HG03439 (cell line): ENCODE results near the gene ATP1A4.
"Not testable (repeated sequence)": the region's sequence is repeated elsewhere in the genome, so short reads cannot be mapped to it uniquely, and the experiment has no call there.

Experiments
- ATAC-seq: cut with Tn5 transposase; IDR thresholded peaks from one replicate; pipeline ENCODE4 v1.9.1; 2021; ENCODE audit warnings: mild to moderate bottlenecking, moderate library complexity; ENCODE audit not compliant: unreplicated experiment

The ATP1A4 gene

DNA sequence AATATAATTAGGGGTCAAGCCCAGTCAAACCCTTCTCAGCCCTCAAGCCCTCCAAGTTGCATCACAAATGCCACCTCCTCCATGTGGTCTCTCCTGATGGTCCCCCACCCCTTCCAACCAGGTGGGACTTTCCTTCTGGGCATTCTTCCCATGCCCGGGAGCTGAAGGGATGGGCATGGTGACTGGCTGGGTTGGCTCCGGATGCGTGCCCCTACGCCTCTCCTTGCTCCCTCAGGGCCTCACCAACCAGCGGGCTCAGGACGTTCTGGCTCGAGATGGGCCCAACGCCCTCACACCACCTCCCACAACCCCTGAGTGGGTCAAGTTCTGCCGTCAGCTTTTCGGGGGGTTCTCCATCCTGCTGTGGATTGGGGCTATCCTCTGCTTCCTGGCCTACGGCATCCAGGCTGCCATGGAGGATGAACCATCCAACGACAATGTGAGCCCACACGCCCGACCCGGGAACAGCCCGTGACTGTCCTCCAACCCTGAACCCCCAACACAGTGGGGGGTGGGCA, 28.4 kb upstream of the ATP1A4 start:
- no peak for ATAC-seq

DNA sequence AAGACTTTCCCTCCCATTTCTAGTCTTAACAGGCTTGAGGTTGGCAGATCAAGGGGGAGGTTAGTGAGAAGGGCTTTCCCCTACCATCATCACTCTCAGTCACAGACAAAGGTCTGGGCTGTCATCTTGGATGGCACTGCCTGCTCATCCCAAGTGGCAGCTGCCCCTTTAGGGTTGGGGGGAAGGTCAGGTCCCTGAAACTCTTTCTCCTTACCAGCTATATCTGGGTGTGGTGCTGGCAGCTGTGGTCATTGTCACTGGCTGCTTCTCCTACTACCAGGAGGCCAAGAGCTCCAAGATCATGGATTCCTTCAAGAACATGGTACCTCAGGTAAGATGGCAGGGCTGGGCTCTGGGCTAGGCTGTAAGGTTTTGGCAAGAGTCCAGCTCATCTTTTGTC, 27.7 kb upstream of the ATP1A4 start:
- ATAC-seq, result no peak

DNA sequence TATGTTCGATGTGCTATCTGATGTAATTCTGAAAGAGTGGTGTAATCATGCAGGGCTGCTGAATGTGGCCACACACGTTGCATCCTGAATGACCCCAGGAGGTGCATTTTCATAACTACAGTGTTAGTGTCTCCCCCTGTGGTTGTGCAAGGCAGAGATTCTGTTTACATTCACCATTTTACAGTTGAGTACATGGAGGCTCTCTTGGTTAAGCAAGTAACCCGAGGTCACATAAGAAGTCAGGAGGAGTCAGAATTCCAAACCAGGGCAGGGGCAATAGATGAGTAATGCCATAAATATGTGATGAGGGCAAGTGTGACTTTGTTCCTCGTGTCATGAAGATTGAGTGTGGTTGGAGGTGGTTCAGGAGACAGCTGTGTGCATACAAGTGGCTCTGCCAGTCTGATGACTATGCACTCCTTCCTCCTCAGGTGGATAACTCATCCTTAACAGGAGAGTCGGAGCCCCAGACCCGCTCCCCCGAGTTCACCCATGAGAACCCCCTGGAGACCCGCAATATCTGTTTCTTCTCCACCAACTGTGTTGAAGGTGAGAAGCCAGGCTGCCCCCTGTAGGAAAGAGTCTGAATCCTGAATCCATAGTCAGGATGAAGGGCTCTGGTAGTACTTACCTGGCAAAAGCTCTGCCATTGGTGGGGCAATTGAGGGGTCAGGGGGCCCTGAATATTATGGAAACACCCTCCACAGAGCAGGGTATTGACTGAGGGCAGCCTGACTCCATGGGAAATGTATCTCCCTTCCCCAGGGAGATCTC, 26.5 kb upstream of the ATP1A4 start:
- no peak for ATAC-seq

DNA sequence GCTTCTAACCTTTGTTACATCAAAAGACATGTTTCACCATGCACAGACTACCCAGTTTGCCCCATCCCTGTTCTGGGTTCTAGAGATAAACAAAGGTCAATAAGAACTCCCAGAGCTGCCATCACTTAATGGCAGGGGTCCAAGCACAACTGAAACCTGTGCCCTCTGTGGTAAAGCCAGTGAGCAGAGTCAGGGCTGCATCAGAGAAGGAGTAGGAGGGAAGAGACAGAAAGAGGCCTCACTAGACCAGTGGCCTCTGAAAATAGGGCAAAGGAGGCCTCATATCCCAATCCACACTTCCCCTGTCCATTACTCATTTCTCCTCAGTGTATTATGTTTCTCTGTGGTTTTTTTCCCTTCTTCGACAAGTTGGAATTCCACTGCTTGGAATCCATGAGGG, 25.7 kb upstream of the ATP1A4 start:
- no peak for ATAC-seq

- not testable (repeated sequence) for ATAC-seq
Measured at GRCh38 chr1:160126342-160126741, 25.1 kb upstream of the ATP1A4 start.

GRCh38 chr1:160127381-160127780, 24.0 kb upstream of the ATP1A4 start:
- no peak for ATAC-seq

DNA sequence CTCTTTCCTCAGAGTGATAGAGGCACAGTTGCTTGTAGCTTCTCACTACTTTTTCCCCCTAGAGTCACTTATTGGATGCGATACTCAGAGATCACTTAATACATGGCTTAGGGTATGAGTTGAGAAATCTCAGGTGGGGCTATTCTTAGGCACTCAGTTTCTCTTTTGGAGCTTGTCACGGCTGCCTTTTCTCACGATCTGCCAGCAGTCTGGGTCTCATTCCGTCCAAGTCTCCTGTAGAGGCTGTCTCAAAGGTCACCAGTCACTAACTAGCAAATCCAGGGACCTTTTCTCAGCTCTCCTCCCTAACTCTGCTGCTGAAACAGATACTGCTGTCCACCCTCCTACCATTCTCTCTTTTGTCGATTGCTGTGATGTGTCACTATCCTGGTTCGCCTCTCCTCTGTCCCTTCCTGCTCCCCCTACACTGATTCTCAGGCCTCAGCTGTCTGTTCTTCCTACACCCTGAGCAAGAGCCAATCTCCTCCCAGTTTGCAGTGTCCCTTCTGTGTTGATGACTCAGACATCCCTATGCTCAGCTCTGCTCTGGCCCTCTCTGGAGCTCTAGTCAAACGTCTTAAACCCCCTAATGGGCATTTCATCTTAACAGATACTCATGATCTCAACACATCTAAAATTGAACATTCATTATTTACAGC, 23.4 kb upstream of the ATP1A4 start:
- ATAC-seq, result no peak

GRCh38 chr1:160128636-160129035, 22.8 kb upstream of the ATP1A4 start:
- ATAC-seq, result no peak

DNA sequence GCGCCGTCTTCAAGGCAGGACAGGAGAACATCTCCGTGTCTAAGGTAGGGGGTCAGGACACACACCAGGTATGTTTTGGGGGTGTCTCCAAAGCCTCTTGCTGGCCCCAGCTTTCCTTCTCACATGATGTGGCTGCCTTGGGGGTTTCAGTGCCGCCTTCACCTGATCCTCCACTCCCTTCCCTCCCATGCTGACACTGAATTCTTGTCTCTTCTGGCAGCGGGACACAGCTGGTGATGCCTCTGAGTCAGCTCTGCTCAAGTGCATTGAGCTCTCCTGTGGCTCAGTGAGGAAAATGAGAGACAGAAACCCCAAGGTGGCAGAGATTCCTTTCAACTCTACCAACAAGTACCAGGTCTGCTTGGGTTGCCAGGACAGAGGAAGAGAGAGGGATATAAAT, 22.4 kb upstream of the ATP1A4 start:
- ATAC-seq, result no peak

DNA sequence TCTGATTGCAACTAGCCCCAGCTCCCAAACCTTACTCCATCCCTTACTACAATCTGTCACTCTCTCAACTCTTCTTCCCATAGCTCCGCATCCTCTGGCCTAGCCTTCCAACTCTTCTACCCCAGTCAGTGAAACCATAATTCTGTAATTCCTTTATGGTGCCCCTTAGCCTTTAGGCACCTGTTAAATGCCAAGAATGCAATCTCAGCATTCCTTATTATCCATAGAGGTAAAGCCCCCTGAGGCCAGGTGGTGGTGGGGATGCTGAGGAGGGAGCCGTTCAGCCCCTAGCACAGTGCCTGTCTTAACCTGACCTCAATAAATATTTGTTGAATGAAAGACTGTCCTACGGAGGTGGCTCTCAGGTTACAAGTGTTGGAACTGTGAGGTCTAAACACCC, 21.8 kb upstream of the ATP1A4 start:
- ATAC-seq, result no peak

- ATAC-seq, result no peak
Measured at GRCh38 chr1:160129966-160130365, 21.4 kb upstream of the ATP1A4 start.

GRCh38 chr1:160130486-160130885, 20.9 kb upstream of the ATP1A4 start:
- ATAC-seq, result no peak

- no peak for ATAC-seq
Measured at GRCh38 chr1:160130939-160131338, 20.5 kb upstream of the ATP1A4 start.

DNA sequence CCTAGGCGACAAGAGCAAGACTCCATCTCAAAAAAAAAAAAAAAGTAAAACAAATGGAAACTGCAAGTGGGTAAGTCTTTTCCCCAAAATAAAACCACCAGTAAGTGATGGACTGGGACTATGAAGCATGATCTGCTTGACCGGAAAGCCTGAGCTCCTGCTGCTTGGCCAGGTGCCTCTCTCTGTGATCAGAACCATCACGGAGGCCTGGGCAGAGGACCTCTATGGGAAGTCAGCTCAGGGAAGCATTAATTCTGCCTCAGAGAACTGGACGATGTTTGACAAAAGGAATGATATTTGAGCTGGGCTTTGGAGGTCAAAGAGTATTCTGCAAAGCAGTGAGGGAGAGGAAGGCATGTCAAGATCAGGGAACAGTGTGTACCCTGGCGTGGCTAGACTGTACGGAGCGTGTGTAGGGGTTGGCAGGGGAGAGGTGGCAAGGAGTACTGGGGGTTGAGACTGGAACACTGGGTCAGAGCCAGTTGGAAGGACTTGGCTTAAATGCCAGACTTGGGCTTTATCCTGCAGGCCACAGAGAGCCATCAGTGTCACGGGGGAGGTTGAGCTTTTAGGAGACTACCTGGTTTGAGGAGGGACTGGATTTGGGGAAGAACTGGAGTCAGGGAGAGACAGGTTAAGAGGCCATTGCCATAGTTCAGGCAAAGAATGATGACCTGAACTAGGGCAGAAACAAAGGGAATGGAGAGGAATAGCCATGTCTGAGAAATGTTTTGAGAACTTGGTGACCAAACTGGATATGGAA, 19.4 kb upstream of the ATP1A4 start:
- no peak for ATAC-seq

DNA sequence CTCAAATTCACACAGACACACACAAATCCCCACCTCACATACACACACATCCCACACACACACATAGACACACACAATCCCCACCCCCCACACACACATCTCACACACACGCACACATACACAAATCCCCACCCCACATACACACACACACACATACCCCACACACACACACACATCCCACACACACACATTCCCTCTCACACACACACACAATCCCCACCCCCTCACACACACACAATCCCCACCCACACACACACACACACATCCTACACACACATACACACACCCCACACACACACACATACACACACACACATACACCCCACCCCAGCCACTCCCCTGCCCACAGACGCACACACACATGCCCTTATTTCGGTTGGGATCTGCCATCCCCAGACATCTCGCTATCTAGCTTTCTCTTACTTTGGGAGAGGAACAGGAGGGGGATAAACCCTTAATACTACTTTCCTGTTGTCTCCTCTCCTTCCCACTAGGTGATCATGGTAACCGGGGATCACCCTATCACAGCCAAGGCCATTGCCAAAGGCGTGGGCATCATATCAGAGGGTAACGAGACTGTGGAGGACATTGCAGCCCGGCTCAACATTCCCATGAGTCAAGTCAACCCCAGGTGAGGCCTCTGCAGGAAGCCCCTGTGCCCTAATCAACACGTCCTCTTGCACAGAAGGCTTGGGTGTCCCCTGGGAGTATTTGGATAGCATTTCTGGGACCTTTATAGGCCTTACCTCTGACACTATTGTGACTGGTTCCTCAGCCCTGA, 17.2 kb upstream of the ATP1A4 start:
- no peak for ATAC-seq

- ATAC-seq, result no peak
Measured at GRCh38 chr1:160134791-160135572, 16.4 kb upstream of the ATP1A4 start.

DNA sequence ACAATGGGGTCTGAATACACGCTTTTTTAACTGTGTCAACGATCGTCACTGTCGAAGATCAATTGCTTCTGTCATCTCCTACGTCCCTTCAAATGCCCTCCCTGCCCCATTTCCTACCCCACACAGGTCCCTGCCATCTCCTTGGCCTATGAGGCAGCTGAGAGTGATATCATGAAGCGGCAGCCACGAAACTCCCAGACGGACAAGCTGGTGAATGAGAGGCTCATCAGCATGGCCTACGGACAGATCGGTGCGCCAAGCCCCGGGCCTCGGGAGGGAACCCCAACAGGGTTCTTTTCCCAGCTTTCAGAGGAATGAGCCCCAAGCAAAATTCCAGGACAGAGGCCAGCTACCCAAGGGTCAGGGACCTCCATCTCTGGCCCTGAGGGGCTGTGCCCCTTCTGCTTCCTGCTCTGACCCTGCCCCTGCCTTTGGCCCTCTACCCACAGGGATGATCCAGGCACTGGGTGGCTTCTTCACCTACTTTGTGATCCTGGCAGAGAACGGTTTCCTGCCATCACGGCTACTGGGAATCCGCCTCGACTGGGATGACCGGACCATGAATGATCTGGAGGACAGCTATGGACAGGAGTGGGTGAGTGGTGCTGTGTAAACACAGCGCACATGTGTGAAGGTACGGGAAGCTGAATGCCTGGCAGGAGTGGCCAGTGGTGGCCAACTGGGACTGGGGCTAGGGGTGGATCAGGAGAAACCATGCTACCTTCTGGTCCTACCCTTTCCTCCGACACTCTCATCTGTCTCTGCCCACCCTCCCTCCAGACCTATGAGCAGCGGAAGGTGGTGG, 15.1 kb upstream of the ATP1A4 start:
- ATAC-seq, result no peak

DNA sequence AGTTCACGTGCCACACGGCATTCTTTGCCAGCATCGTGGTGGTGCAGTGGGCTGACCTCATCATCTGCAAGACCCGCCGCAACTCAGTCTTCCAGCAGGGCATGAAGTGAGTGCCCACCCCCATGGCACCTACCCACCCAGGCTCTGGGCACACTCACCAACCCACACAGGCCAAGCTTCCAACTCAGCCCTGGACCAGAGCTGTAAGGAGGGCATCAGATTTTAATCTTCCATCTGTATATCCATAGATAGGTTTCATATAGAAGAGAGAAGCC, 14.5 kb upstream of the ATP1A4 start:
- ATAC-seq, result no peak

- no peak for ATAC-seq
Measured at GRCh38 chr1:160137216-160137862, 14.1 kb upstream of the ATP1A4 start.
